A673 (cell line): ENCODE results near the gene MAPK8.

Experiments used
- CTCF ChIP-seq: fragments of 300-800, 200-600 bp; sonication (generic); conservative IDR thresholded peaks from 2 replicates; pipeline ENCODE4 v1.5.1; 2017; ENCODE audit warnings: low read depth, mild to moderate bottlenecking, antibody characterized with exemption, low read length, moderate library complexity, mixed read lengths
- EZH2 ChIP-seq: fragments of 200-600 bp; sonication (generic); IDR thresholded peaks from 2 replicates; pipeline ENCODE4 v1.6.1; 2017; ENCODE audit warnings: borderline replicate concordance, low read depth, mild to moderate bottlenecking, mixed read lengths, antibody characterized with exemption, low read length; ENCODE audit not compliant: poor library complexity, severe bottlenecking

GRCh38 chr10:48366261-48366660 lies 59.8 kb downstream of the MAPK8 start:
- TF ChIP-seq CTCF (no peak), EZH2 (no peak)
